Natural killer cell (primary cell): ENCODE results near the gene ZMAT5. TPM values are rescaled to one million over a fixed set of nuclear protein-coding genes. Genes with fewer than 3 reads are reported as not detected.
"Not testable (repeated sequence)": the region's sequence is repeated elsewhere in the genome, so short reads cannot be mapped to it uniquely, and the experiment has no call there.

ENCODE experiments used
- ATAC-seq, 3 donors: fragments of 150-1000 bp in 2 of 3; fragments of 200-7000 bp in 1 of 3; cut with Tn5 transposase; 1 replicate in 1 of 3; 2 replicates in 2 of 3; pipeline ENCODE4 v1.10.0; 2021; ENCODE audit warnings: mild to moderate bottlenecking in 2 of 3, moderate library complexity in 2 of 3
- DNase-seq, 2 donors: peaks; one replicate each; pipeline versions ENCODE4 v3.0.0 to v3.0.0-alpha.2; 2013 to 2021; ENCODE audit warnings: mixed read lengths in 1 of 2
- H3K27ac ChIP-seq: one replicate; pipeline ENCODE4 v1.5.1; 2013; ENCODE audit warnings: mild to moderate bottlenecking, low read length
- H3K27me3 ChIP-seq: one replicate; pipeline ENCODE4 v1.6.1; 2013; ENCODE audit warnings: low read length; ENCODE audit not compliant: control insufficient read depth, insufficient read depth
- H3K36me3 ChIP-seq: one replicate; pipeline ENCODE4 v1.6.1; 2013; ENCODE audit warnings: low read length; ENCODE audit not compliant: control insufficient read depth, insufficient read depth
- H3K4me1 ChIP-seq: one replicate; pipeline ENCODE4 v1.6.1; 2013; ENCODE audit warnings: low read length; ENCODE audit not compliant: control insufficient read depth, insufficient read depth
- H3K4me3 ChIP-seq: one replicate; pipeline ENCODE4 v1.5.1; 2013; ENCODE audit warnings: low read length
- H3K9me3 ChIP-seq: one replicate; pipeline ENCODE4 v1.6.1; 2013; ENCODE audit warnings: low read length; ENCODE audit not compliant: control insufficient read depth, insufficient read depth
- H3K27ac Mint-ChIP-seq, 2 donors: one replicate each; pipeline ENCODE4 v1.8.0; 2022; ENCODE audit warnings: mild to moderate bottlenecking in 2 of 2, mixed read lengths in 2 of 2, moderate library complexity in 1 of 2
- H3K27me3 Mint-ChIP-seq, 2 donors: one replicate each; pipeline ENCODE4 v1.8.0; 2022; ENCODE audit warnings: low read depth in 2 of 2, mixed read lengths in 2 of 2
- H3K36me3 Mint-ChIP-seq: one replicate; pipeline ENCODE4 v1.8.0; 2022; ENCODE audit warnings: mixed read lengths
- H3K4me1 Mint-ChIP-seq, 2 donors: one replicate each; pipeline ENCODE4 v1.8.0; 2022; ENCODE audit warnings: mixed read lengths in 2 of 2
- H3K4me3 Mint-ChIP-seq: one replicate; pipeline ENCODE4 v1.8.0; 2022; ENCODE audit warnings: mild to moderate bottlenecking, moderate library complexity, mixed read lengths
- H3K9me3 Mint-ChIP-seq, 2 donors: one replicate each; pipeline ENCODE4 v1.8.0; 2022; ENCODE audit warnings: mixed read lengths in 2 of 2
- CTCF ChIP-seq: fragments of 200-600 bp; IDR thresholded peaks from one replicate; pipeline ENCODE4 v1.8.0; 2022; ENCODE audit warnings: antibody characterized with exemption
- WGBS: methylation state at CpG from one replicate; pipeline ENCODE4 v1.1.7; 2013; ENCODE audit warnings: missing lambda C conversion rate; ENCODE audit not compliant: insufficient coverage; 5-methylcytosine and 5-hydroxymethylcytosine counted together
- intact Hi-C: fragments of 100-400 bp; cut with micrococcal nuclease; formaldehyde crosslinking; loops from one replicate; pipeline ENCODE4 v1.14.2; 2022
- total RNA-seq, 4 donors: library from RNA; stranded (reverse); fragments of 120-200 nt in 1 of 4; gene quantifications; one replicate each; pipeline versions ENCODE4 v1.2.3 to v1.2.4, GENCODE V29; 2013 to 2022

ZMAT5 gene
- total RNA-seq, 3 donors from 2014 or later (not counting 1 experiment from before 2014, with no cell fraction given): 15.9 to 20.0 (median 16.0) TPM

- H3K9me3 ChIP-seq: no peaks in the 10 kb centered on the region
- no peak for DNase-seq
- Mint-ChIP-seq H3K9me3 (no peaks in the 10 kb centered on the region), H3K4me3 (no peak overlapping the region), H3K27ac (no peak overlapping the region), H3K36me3 (no peaks in the 10 kb centered on the region), H3K27me3 (no peaks in the 10 kb centered on the region), H3K4me1 (peaks cover 14 to 27% of the 10 kb centered on the region in 2 donors)
- no peak overlapping the region for H3K4me3 ChIP-seq
- H3K27me3 ChIP-seq: no peaks in the 10 kb centered on the region
- no peak for TF ChIP-seq CTCF
- no peaks in the 10 kb centered on the region for H3K36me3 ChIP-seq
- H3K4me1 ChIP-seq: peaks cover 13% of the 10 kb centered on the region
- ATAC-seq: no peak
- WGBS: 94% methylated on average over 9 of the region's 9 CpGs
- H3K27ac ChIP-seq: no peak overlapping the region
- intact Hi-C loops: no loop called here
Measured at GRCh38 chr22:29755889-29756288, 10.9 kb downstream of the ZMAT5 start.

- H3K27me3 ChIP-seq, H3K36me3 Mint-ChIP-seq, H3K27ac ChIP-seq, DNase-seq, H3K4me3 ChIP-seq, ATAC-seq, H3K4me3 Mint-ChIP-seq, intact Hi-C loops, H3K27ac Mint-ChIP-seq, H3K9me3 ChIP-seq, H3K36me3 ChIP-seq, H3K27me3 Mint-ChIP-seq, H3K9me3 Mint-ChIP-seq: not testable (repeated sequence)
- H3K4me1 Mint-ChIP-seq: peaks cover 25 to 35% of the 10 kb centered on the region in 2 donors
- peaks cover 18% of the 10 kb centered on the region for H3K4me1 ChIP-seq
- WGBS: 90% methylated on average over 10 of the region's 11 CpGs
Measured at GRCh38 chr22:29754658-29755395, 12.0 kb downstream of the ZMAT5 start.

DNA sequence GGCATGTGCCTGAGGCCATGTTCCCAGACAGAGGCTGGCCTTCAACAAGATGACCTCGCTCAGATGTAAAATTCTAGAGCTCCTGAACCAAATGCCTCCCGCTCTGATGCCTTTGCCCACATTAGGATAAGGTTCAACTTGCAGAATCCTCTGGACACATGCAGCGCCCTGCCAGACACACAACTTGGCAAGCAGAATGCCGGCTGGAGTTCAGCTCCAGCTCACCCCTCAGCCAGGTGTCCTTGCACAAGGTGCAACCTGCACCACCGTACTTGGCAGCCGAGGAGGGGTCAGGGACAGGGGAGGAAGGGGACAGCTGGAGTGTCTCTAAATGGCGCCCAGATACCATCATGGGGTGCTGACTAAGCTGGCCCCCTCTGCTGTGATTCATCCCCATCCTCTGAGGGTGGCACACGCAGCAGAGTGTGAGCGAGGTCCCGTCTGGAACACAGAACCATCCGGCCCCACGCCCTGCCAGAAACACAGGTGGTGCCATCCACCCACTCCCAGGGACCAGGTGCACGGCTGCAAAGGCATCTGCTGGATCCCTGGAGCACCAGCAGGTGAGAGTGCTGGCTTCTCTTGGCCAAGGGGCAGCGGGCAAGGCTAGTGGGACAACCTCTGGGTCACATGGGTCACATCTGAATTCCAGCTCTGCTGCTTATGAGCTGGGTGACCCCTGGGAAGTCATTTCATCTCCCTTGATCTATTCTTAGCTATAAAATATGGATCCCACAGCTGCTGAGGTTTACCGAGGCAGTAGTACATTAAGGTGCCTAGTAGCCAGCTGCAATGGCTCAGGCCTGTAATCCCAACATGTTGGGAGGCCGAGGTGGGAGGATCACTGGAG lies 12.8 kb downstream of the ZMAT5 start:
- WGBS: 91% methylated on average over 16 of the region's 16 CpGs
- no peaks in the 10 kb centered on the region for H3K27me3 Mint-ChIP-seq
- ATAC-seq: no peak

More for the DNA sequence above, 12.8 kb downstream of the ZMAT5 start:
- intact Hi-C loops: no loop called here
- Histone ChIP-seq H3K27ac (no peak overlapping the region), H3K4me1 (peaks cover 18% of the 10 kb centered on the region), H3K9me3 (no peaks in the 10 kb centered on the region), H3K4me3 (no peak overlapping the region), H3K36me3 (no peaks in the 10 kb centered on the region), H3K27me3 (no peaks in the 10 kb centered on the region)
- no peak for TF ChIP-seq CTCF
- Mint-ChIP-seq H3K9me3 (no peaks in the 10 kb centered on the region), H3K4me3 (no peak overlapping the region), H3K27ac (no peak overlapping the region), H3K4me1 (peaks cover 28 to 35% of the 10 kb centered on the region in 2 donors), H3K36me3 (no peaks in the 10 kb centered on the region)
- DNase-seq: no peak
